Stimulated activated CD4-positive, alpha-beta T cell treated with anti-CD3 and anti-CD28 coated beads, Interleukin-1b, Interleukin-23, amount 100 ng/mL, for 48 hours (primary cell): ENCODE measurements around the gene GNGT1.

ENCODE experiments used
- DNase-seq: peaks from one replicate; pipeline ENCODE4 v3.0.0-alpha.2; 2020

The GNGT1 gene

GRCh38 chr7:93944673-93945072 lies 38.3 kb downstream of the GNGT1 start:
- DNase-seq: no peak

GRCh38 chr7:93945083-93945482 lies 38.7 kb downstream of the GNGT1 start:
- no peak for DNase-seq

- DNase-seq: no peak
Measured at GRCh38 chr7:93945756-93946535, 39.6 kb downstream of the GNGT1 start.

- DNase-seq: no peak
Measured at GRCh38 chr7:93948106-93948505, 41.7 kb downstream of the GNGT1 start.

- DNase-seq: no peak
Measured at GRCh38 chr7:93948873-93949272, 42.5 kb downstream of the GNGT1 start.

GRCh38 chr7:93949423-93949822 lies 43.1 kb downstream of the GNGT1 start:
- DNase-seq: no peak

- DNase-seq: no peak
Measured at GRCh38 chr7:93955304-93955703, 48.9 kb downstream of the GNGT1 start.

GRCh38 chr7:93957767-93958166 lies 51.4 kb downstream of the GNGT1 start:
- no peak for DNase-seq

- DNase-seq: no peak
Measured at GRCh38 chr7:93958216-93958615, 51.8 kb downstream of the GNGT1 start.

- DNase-seq: no peak
Measured at GRCh38 chr7:93958651-93959050, 52.3 kb downstream of the GNGT1 start.
